GM19328 (cell line): ENCODE results near the gene SPSB1.

Source experiments
- ATAC-seq: cut with Tn5 transposase; IDR thresholded peaks from one replicate; pipeline ENCODE4 v1.9.1; 2021; ENCODE audit warnings: mild to moderate bottlenecking, moderate library complexity; ENCODE audit not compliant: unreplicated experiment

The SPSB1 gene

GRCh38 chr1:9292361-9293240, at the start of gene SPSB1:
TSS of gene SPSB1 (plus strand) at chr1:9292894. CDS start at chr1:9355892, 62,998 bp downstream.
- no peak for ATAC-seq

GRCh38 chr1:9243066-9243739, 49.5 kb upstream of the SPSB1 start:
- ATAC-seq: no peak

GRCh38 chr1:9244501-9245229, 48.0 kb upstream of the SPSB1 start:
- ATAC-seq: no peak

- ATAC-seq: no peak
Measured at GRCh38 chr1:9245230-9245619, 47.5 kb upstream of the SPSB1 start.

- ATAC-seq: no peak
Measured at GRCh38 chr1:9245661-9246060, 47.0 kb upstream of the SPSB1 start.

- ATAC-seq: no peak
Measured at GRCh38 chr1:9246215-9246614, 46.5 kb upstream of the SPSB1 start.

- ATAC-seq: no peak
Measured at GRCh38 chr1:9246841-9247785, 45.6 kb upstream of the SPSB1 start.

GRCh38 chr1:9247894-9248293, 44.8 kb upstream of the SPSB1 start:
- ATAC-seq: no peak

GRCh38 chr1:9248341-9249262, 44.1 kb upstream of the SPSB1 start:
- ATAC-seq: no peak

- ATAC-seq: no peak
Measured at GRCh38 chr1:9249263-9249533, 43.5 kb upstream of the SPSB1 start.

- ATAC-seq: no peak
Measured at GRCh38 chr1:9249534-9250410, 42.9 kb upstream of the SPSB1 start.

GRCh38 chr1:9250411-9251381, 42.0 kb upstream of the SPSB1 start:
- no peak for ATAC-seq

- ATAC-seq: no peak
Measured at GRCh38 chr1:9251501-9251900, 41.2 kb upstream of the SPSB1 start.

- ATAC-seq: no peak
Measured at GRCh38 chr1:9253004-9253403, 39.7 kb upstream of the SPSB1 start.

GRCh38 chr1:9253453-9254105, 39.1 kb upstream of the SPSB1 start:
- ATAC-seq: no peak

GRCh38 chr1:9256332-9256731, 36.4 kb upstream of the SPSB1 start:
- no peak for ATAC-seq

GRCh38 chr1:9257851-9258250, 34.8 kb upstream of the SPSB1 start:
- ATAC-seq: no peak
